Ishikawa (cell line): ENCODE results near the gene KIAA0040.

ENCODE experiments used
- CREB1 ChIP-seq: IDR thresholded peaks from 2 replicates; pipeline ENCODE4 v1.6.1; 2012; ENCODE audit warnings: low read depth
- NFIC ChIP-seq: IDR thresholded peaks from 2 replicates; pipeline ENCODE4 v1.6.1; 2012
- RAD21 ChIP-seq: IDR thresholded peaks from 2 replicates; pipeline ENCODE4 v1.6.1; 2012; ENCODE audit warnings: low read depth
- TEAD4 ChIP-seq: IDR thresholded peaks from 2 replicates; pipeline ENCODE4 v1.6.1; 2012

GRCh38 chr1:175127565-175127964, 65.0 kb downstream of the KIAA0040 start:
- TF ChIP-seq RAD21, result no peak
- TF ChIP-seq CREB1, result no peak
- no peak for TF ChIP-seq TEAD4
- TF ChIP-seq NFIC, result no peak
